ENCODE measurements around the gene TNKS1BP1.

GRCh38 chr11:57373146-57373545 lies 48.4 kb upstream of the TNKS1BP1 start:
- no peak for TF ChIP-seq TAF1 (IDR thresholded peaks at IDR 0.05; ENCODE audit: borderline replicate concordance, low read depth, low read length)
- no peak for TF ChIP-seq EP300 (IDR thresholded peaks at IDR 0.05; ENCODE audit: borderline replicate concordance in 1 of 2, low read depth in 1 of 2, low read length in 1 of 2)
- TF ChIP-seq NRF1 (IDR thresholded peaks at IDR 0.05; ENCODE audit: low read depth, low read length) = no peak
- no peak for TF ChIP-seq CTCF (IDR thresholded peaks at IDR 0.05)
- TF ChIP-seq MAX (IDR thresholded peaks at IDR 0.05; ENCODE audit: low read depth) = no peak
- TF ChIP-seq ELF1 (IDR thresholded peaks at IDR 0.05) = no peak
- no peak for TF ChIP-seq FOXM1 (IDR thresholded peaks at IDR 0.05; ENCODE audit: low read depth)
- TF ChIP-seq POLR2AphosphoS5 (IDR thresholded peaks at IDR 0.05; ENCODE audit: low read depth, low read length) = no peak
- TF ChIP-seq TCF12 (IDR thresholded peaks at IDR 0.05) = no peak
- TF ChIP-seq RAD21 (IDR thresholded peaks at IDR 0.05; ENCODE audit: low read length) = no peak
- no peak for TF ChIP-seq GABPA (IDR thresholded peaks at IDR 0.05; ENCODE audit: low read depth)
- no peak for TF ChIP-seq SMC3 (IDR thresholded peaks at IDR 0.05; ENCODE audit: low read depth, low read length)
